Measurements from ENCODE around the gene RNASEH2B.

RNASEH2B gene

GRCh38 chr13:50993371-50993770 lies 83.8 kb downstream of the RNASEH2B start:
- Histone ChIP-seq H4K20me1 (ENCODE audit: insufficient read depth, low read length) (no peaks in the 10 kb centered on the region), H3K36me3 (replicated peaks; ENCODE audit: insufficient read depth, low read length) (no peaks in the 10 kb centered on the region), H3K27ac (ENCODE audit: low read length) (no peak overlapping the region), H3K79me2 (ENCODE audit: low read length) (no peaks in the 10 kb centered on the region), H3K27me3 (replicated peaks; ENCODE audit: insufficient read depth, low read length) (no peaks in the 10 kb centered on the region), H3K9ac (ENCODE audit: low read length) (no peak overlapping the region), H3K9me3 (replicated peaks; ENCODE audit: insufficient read depth, low read length) (no peaks in the 10 kb centered on the region), H3K4me3 (ENCODE audit: low read length) (no peak overlapping the region), H3K9me2 (replicated peaks; ENCODE audit: insufficient read depth, low read length) (no peaks in the 10 kb centered on the region), H3K4me1 (ENCODE audit: low read length) (peaks cover 16% of the 10 kb centered on the region), H3F3A (ENCODE audit: insufficient read depth, low read length) (no peaks in the 10 kb centered on the region), H3K4me2 (ENCODE audit: low read depth, low read length) (no peak overlapping the region), H2AFZ (ENCODE audit: low read length) (no peak overlapping the region)
- TF ChIP-seq EZH2phosphoT487 (IDR thresholded peaks at IDR 0.05; ENCODE audit: low read length) (no peak), CTCF (IDR thresholded peaks at IDR 0.05; ENCODE audit: low read length) (no peak), EZH2 (optimal IDR thresholded peaks at IDR 0.05; ENCODE audit: low read depth, low read length) (no peak)
- DNase-seq, result no peak

- Histone ChIP-seq H3K4me3 (ENCODE audit: low read length) (no peak overlapping the region), H4K20me1 (ENCODE audit: insufficient read depth, low read length) (no peaks in the 10 kb centered on the region), H3K27me3 (replicated peaks; ENCODE audit: insufficient read depth, low read length) (no peaks in the 10 kb centered on the region), H3K9ac (ENCODE audit: low read length) (no peak overlapping the region), H3F3A (ENCODE audit: insufficient read depth, low read length) (no peaks in the 10 kb centered on the region), H3K9me2 (replicated peaks; ENCODE audit: insufficient read depth, low read length) (no peaks in the 10 kb centered on the region), H3K4me2 (ENCODE audit: low read depth, low read length) (no peak overlapping the region), H3K4me1 (ENCODE audit: low read length) (peaks cover 16% of the 10 kb centered on the region), H3K27ac (ENCODE audit: low read length) (no peak overlapping the region), H3K79me2 (ENCODE audit: low read length) (no peaks in the 10 kb centered on the region), H2AFZ (ENCODE audit: low read length) (no peak overlapping the region), H3K9me3 (replicated peaks; ENCODE audit: insufficient read depth, low read length) (no peaks in the 10 kb centered on the region), H3K36me3 (replicated peaks; ENCODE audit: insufficient read depth, low read length) (no peaks in the 10 kb centered on the region)
- no peak for DNase-seq
- TF ChIP-seq CTCF (IDR thresholded peaks at IDR 0.05; ENCODE audit: low read length) (no peak), EZH2phosphoT487 (IDR thresholded peaks at IDR 0.05; ENCODE audit: low read length) (no peak), EZH2 (optimal IDR thresholded peaks at IDR 0.05; ENCODE audit: low read depth, low read length) (no peak)
Observed at GRCh38 chr13:50993934-50994333, 84.3 kb downstream of the RNASEH2B start.

- no peaks in the 10 kb centered on the region for H4K20me1 ChIP-seq (ENCODE audit: insufficient read depth, low read length)
- DNase-seq, result no peak
- no peak overlapping the region for H3K4me2 ChIP-seq (ENCODE audit: low read depth, low read length)
- H3K9ac ChIP-seq (ENCODE audit: low read length), result no peak overlapping the region
- H3K4me1 ChIP-seq (ENCODE audit: low read length), result peaks cover 16% of the 10 kb centered on the region
- no peaks in the 10 kb centered on the region for H3K9me3 ChIP-seq (replicated peaks; ENCODE audit: insufficient read depth, low read length)
- no peak for TF ChIP-seq EZH2 (optimal IDR thresholded peaks at IDR 0.05; ENCODE audit: low read depth, low read length)
- no peak for TF ChIP-seq CTCF (IDR thresholded peaks at IDR 0.05; ENCODE audit: low read length)
- TF ChIP-seq EZH2phosphoT487 (IDR thresholded peaks at IDR 0.05; ENCODE audit: low read length), result no peak
- H3K79me2 ChIP-seq (ENCODE audit: low read length), result no peaks in the 10 kb centered on the region
- no peak overlapping the region for H3K4me3 ChIP-seq (ENCODE audit: low read length)
- H2AFZ ChIP-seq (ENCODE audit: low read length), result no peak overlapping the region
- no peaks in the 10 kb centered on the region for H3K9me2 ChIP-seq (replicated peaks; ENCODE audit: insufficient read depth, low read length)
- no peaks in the 10 kb centered on the region for H3K36me3 ChIP-seq (replicated peaks; ENCODE audit: insufficient read depth, low read length)
- no peaks in the 10 kb centered on the region for H3F3A ChIP-seq (ENCODE audit: insufficient read depth, low read length)
- H3K27me3 ChIP-seq (replicated peaks; ENCODE audit: insufficient read depth, low read length), result no peaks in the 10 kb centered on the region
- H3K27ac ChIP-seq (ENCODE audit: low read length), result no peak overlapping the region
Observed at GRCh38 chr13:50994651-50995050, 85.1 kb downstream of the RNASEH2B start.

Measured in MM.1S (cell line).